Breast epithelium (tissue), 4 donors: ENCODE data around the gene DENND4B. TPM values are rescaled to one million over a fixed set of nuclear protein-coding genes. Genes with fewer than 3 reads are reported as not detected.

Experiments
- DNase-seq, 2 donors: peaks; one replicate each; pipeline ENCODE4 v3.0.0-alpha.2; 2019; ENCODE audit warnings: low spot score in 2 of 2
- H3K27ac ChIP-seq, 2 donors: fragments of 200-600 bp; sonication (generic) in 1 of 2; one replicate each; pipeline ENCODE4 v1.5.1; 2016 to 2019; ENCODE audit warnings: mild to moderate bottlenecking in 1 of 2
- H3K27me3 ChIP-seq, 2 donors: fragments of 200-600 bp; sonication (generic) in 1 of 2; one replicate each; pipeline versions ENCODE4 v1.5.1 to v1.6.0; 2017 to 2019; ENCODE audit warnings: control low read depth in 1 of 2, mild to moderate bottlenecking in 1 of 2
- H3K36me3 ChIP-seq: fragments of 200-600 bp; one replicate; pipeline ENCODE4 v1.5.1; 2019
- H3K4me1 ChIP-seq, 2 donors: fragments of 200-600 bp; sonication (generic); one replicate each; pipeline ENCODE4 v1.5.1; 2016 to 2019; ENCODE audit warnings: control low read depth in 1 of 2
- H3K4me3 ChIP-seq, 3 donors: fragments of 200-600 bp; sonication (generic); 1 replicate in 2 of 3; 2 replicates in 1 of 3; pipeline ENCODE4 v1.5.1; 2016 to 2019; ENCODE audit warnings: mild to moderate bottlenecking in 3 of 3, moderate library complexity in 2 of 3
- H3K9me3 ChIP-seq, 2 donors: fragments of 200-600 bp; sonication (generic) in 1 of 2; one replicate each; pipeline ENCODE4 v1.5.1; 2016 to 2019; ENCODE audit warnings: control low read depth in 1 of 2
- POLR2A ChIP-seq: fragments of 450-650 bp; IDR thresholded peaks from one replicate; pipeline ENCODE4 v1.6.1; 2016; ENCODE audit warnings: antibody characterized with exemption, mild to moderate bottlenecking, moderate library complexity
- POLR2AphosphoS5 ChIP-seq, 3 donors: sonication (generic); formaldehyde crosslinking; IDR thresholded peaks; one replicate each; pipeline ENCODE4 v1.6.1; 2017; ENCODE audit warnings: antibody characterized with exemption in 3 of 3
- intact Hi-C: fragments of 100-400 bp; cut with DNase I; formaldehyde crosslinking; loops from one replicate; pipeline ENCODE4 v1.15.1; 2023; ENCODE audit warnings: low total_unique reads
- total RNA-seq, 3 donors: library from RNA; depleted of rRNA; stranded (reverse); fragments of >200 nt; gene quantifications; one replicate each; pipeline ENCODE4 v1.1.0, GENCODE V29; 2016
- TF ChIP-seq, protein P1 (sequence below), 3 donors: fragments of 450-650 bp; IDR thresholded peaks; one replicate each; pipeline ENCODE4 v1.5.1; 2016 to 2017; ENCODE audit warnings: antibody characterized with exemption in 3 of 3, mild to moderate bottlenecking in 3 of 3, moderate library complexity in 3 of 3

DENND4B gene
- total RNA-seq, 3 donors from 2014 or later = 33.4 to 34.1 (median 33.8) TPM

DNA sequence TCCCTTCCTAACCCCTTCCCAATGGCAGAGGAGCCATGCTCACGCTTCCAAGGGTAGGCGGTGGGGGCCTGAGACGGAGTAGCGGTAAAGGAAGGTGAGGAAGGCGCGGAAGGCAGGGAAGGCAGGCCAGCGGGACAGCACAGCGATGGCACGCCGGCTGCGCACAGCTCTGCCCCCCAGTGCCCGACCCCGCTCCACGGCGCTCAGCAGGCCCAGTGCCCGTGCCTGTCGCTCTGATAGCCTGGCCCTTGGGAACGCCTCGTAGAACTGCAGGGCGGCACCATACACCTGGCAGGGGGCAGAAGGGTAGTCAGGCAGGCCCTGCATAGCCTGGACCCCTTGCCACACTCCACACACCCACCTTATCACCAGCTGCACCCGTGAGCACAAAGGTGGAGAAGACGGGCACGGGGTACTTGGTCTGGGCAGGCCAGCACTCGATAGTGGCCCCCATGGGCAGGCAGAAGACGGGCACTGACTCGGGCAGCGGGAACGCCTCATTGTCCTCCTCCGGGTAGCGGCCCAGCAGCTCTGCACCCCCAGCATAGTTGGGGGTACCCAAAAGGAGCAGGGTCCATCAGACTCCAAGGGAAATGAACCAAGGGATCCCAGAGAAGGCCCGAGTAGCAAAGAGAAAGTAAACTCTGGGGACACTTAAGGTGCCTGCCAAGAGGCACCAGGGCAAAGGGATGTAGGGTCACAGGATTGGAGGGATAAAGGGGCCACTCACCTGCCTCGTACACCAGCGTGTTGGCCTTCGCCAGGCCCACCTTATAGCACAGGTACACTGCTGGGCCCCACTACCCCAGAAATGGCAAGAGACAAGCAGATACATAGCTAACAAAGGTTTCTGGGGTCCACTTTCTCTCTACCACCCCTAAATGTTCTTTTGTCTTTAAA, 4.4 kb downstream of the DENND4B start:
- intact Hi-C loops = no loop called here
- H3K27ac ChIP-seq = no peak overlapping the region
- no peaks in the 10 kb centered on the region for H3K27me3 ChIP-seq
- TF ChIP-seq POLR2AphosphoS5 (IDR thresholded peaks at IDR 0.05) = no peak
- no peak for TF ChIP-seq POLR2A
- TF ChIP-seq, protein P1, sequence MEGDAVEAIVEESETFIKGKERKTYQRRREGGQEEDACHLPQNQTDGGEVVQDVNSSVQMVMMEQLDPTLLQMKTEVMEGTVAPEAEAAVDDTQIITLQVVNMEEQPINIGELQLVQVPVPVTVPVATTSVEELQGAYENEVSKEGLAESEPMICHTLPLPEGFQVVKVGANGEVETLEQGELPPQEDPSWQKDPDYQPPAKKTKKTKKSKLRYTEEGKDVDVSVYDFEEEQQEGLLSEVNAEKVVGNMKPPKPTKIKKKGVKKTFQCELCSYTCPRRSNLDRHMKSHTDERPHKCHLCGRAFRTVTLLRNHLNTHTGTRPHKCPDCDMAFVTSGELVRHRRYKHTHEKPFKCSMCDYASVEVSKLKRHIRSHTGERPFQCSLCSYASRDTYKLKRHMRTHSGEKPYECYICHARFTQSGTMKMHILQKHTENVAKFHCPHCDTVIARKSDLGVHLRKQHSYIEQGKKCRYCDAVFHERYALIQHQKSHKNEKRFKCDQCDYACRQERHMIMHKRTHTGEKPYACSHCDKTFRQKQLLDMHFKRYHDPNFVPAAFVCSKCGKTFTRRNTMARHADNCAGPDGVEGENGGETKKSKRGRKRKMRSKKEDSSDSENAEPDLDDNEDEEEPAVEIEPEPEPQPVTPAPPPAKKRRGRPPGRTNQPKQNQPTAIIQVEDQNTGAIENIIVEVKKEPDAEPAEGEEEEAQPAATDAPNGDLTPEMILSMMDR (IDR thresholded peaks at IDR 0.05) = no peak
- no peak overlapping the region for H3K4me3 ChIP-seq
- DNase-seq = no peak
- H3K36me3 ChIP-seq = peaks cover 5% of the 10 kb centered on the region
- no peaks in the 10 kb centered on the region for H3K9me3 ChIP-seq
- no peaks in the 10 kb centered on the region for H3K4me1 ChIP-seq

DNA sequence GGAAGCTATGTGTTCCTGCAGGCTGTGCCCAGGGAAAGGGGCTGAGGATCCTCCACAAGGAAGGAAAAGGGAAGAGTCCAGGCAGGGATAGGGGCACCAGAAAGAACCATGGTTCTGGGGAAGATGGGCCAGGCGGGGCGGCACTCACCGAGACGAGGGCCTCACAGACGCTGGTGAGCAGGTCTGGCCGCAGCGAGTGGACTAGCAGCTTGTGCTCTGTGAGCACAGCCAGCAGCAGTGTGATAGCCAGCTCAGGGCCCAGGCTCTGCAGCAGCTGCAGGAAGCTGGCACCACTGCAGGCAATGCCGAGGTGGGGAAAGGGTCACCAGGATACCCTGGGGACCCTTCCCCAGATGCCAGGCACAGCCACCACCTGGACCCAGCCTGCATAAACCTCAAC, 5.8 kb downstream of the DENND4B start:
- no peak for TF ChIP-seq POLR2AphosphoS5 (IDR thresholded peaks at IDR 0.05)
- TF ChIP-seq, protein P1 (IDR thresholded peaks at IDR 0.05) = no peak
- no peak for TF ChIP-seq POLR2A
- Histone ChIP-seq H3K4me1 (no peaks in the 10 kb centered on the region), H3K36me3 (peaks cover 5% of the 10 kb centered on the region), H3K27me3 (no peaks in the 10 kb centered on the region), H3K9me3 (no peaks in the 10 kb centered on the region), H3K4me3 (no peak overlapping the region), H3K27ac (no peak overlapping the region)
- no peak for DNase-seq
- intact Hi-C loops = no loop called here

DNA sequence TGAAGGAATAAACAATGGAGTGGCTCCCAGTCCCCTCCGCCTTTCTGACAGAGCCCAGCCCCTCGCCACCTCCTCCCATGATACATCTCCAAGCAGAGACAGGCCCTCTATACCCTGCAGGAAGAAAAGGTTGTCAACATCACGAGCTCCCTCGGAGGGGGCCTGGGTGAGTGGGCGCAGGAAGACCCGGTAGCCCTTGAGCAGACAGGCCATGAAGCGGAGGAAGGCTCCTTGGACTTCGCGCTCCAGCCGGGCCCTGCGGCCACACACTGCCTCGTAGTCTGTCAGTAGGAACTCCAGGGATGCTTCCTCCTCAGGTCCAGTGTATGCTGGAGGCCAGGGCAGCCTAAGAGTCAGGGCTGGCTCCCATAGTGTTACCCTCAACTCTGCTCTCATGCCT, 7.0 kb downstream of the DENND4B start:
- Histone ChIP-seq H3K4me1 (no peaks in the 10 kb centered on the region), H3K27me3 (no peaks in the 10 kb centered on the region), H3K27ac (no peak overlapping the region), H3K36me3 (peaks cover 5% of the 10 kb centered on the region), H3K4me3 (no peak overlapping the region), H3K9me3 (no peaks in the 10 kb centered on the region)
- intact Hi-C loops = no loop called here
- TF ChIP-seq POLR2A (no peak), POLR2AphosphoS5 (IDR thresholded peaks at IDR 0.05) (no peak)
- TF ChIP-seq, protein P1 (IDR thresholded peaks at IDR 0.05) = no peak
- no peak for DNase-seq

DNA sequence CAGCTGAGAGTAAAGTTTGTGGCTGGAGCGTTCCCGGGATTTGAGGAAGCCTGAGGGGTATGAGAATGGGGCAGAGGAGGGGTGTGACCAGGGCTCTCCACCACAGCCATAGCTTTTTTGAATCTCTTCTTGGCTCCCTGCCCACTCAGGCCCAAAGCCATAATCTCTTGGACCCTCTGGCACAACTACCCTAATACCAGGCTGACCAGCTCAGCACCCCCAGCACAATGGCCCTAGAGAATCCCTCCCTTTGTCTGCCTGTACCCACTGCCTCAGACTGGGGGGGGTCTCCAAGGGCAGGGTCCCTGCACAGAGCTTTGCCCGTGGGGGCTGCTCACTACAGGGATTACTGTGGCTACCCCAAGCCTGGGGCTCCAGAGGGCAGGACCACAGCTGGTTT, 7.5 kb downstream of the DENND4B start:
- Histone ChIP-seq H3K4me3 (no peak overlapping the region), H3K4me1 (no peaks in the 10 kb centered on the region), H3K9me3 (no peaks in the 10 kb centered on the region), H3K27ac (no peak overlapping the region), H3K36me3 (peaks cover 5% of the 10 kb centered on the region), H3K27me3 (no peaks in the 10 kb centered on the region)
- no peak for DNase-seq
- TF ChIP-seq POLR2A = no peak
- intact Hi-C loops = no loop called here

DNA sequence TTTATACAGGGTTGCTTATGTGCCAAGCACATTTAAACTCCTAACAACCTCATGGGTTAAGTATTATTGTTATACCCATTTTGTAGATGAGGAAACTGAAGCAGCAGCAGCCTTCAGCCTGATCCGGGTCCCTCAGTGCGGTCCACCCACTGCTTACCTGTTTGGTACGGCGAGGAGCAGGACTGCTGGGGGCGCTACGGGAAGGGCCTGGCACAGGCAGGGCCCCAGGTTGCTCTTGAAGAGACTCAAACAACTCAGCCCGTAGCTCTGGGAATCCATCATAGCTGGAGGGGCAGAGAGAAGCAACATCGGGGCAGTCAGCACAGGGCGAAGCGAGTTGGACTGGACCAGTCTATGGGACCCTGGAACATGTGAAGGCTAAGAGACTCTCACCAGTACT, 9.2 kb downstream of the DENND4B start:
- TF ChIP-seq POLR2A (no peak), POLR2AphosphoS5 (IDR thresholded peaks at IDR 0.05) (no peak)
- TF ChIP-seq, protein P1 (IDR thresholded peaks at IDR 0.05) = no peak
- H3K27ac ChIP-seq = no peak overlapping the region
- no peaks in the 10 kb centered on the region for H3K9me3 ChIP-seq
- no peak overlapping the region for H3K4me3 ChIP-seq
- no peak for DNase-seq
- intact Hi-C loops = no loop called here
- no peaks in the 10 kb centered on the region for H3K27me3 ChIP-seq
- peaks cover 5% of the 10 kb centered on the region for H3K36me3 ChIP-seq
- no peaks in the 10 kb centered on the region for H3K4me1 ChIP-seq
